ENCODE data around the gene SHH. TPM values are rescaled to one million over a fixed set of nuclear protein-coding genes. Genes with fewer than 3 reads are reported as not detected.

SHH gene
- total RNA-seq, 1 donor from 2014 or later: 28.3 TPM

DNA sequence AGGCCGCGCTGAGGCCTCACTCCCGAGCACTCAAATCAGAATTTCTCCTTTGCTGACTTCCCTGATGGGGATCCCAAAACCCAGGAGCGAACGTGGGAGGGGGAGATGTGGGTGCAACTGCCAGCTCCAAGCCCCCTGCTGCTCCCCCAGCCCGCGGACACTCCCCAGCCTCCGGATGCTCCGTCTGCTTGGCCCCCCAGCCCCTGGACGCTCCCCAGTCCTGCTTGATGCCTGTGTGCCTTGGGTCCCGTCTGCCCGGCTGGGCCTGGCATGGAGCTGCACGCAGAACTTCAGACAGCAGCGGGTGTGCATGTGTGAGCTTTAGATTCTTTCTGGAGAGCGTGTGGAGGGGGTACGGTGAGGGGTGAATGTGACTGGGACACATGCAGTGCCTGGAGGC is 4.7 kb upstream of the SHH start:
- DNase-seq (ENCODE audit: extremely low spot score, unreplicated experiment): no peak
- Mint-ChIP-seq H3K4me3 (no peak overlapping the region), H3K9me3 (no peaks in the 10 kb centered on the region), H3K36me3 (no peaks in the 10 kb centered on the region), H3K27ac (no peak overlapping the region), H3K27me3 (peaks cover 67% of the 10 kb centered on the region), H3K4me1 (ENCODE audit: unreplicated experiment) (peaks cover 8% of the 10 kb centered on the region)
- TF ChIP-seq, protein P1, sequence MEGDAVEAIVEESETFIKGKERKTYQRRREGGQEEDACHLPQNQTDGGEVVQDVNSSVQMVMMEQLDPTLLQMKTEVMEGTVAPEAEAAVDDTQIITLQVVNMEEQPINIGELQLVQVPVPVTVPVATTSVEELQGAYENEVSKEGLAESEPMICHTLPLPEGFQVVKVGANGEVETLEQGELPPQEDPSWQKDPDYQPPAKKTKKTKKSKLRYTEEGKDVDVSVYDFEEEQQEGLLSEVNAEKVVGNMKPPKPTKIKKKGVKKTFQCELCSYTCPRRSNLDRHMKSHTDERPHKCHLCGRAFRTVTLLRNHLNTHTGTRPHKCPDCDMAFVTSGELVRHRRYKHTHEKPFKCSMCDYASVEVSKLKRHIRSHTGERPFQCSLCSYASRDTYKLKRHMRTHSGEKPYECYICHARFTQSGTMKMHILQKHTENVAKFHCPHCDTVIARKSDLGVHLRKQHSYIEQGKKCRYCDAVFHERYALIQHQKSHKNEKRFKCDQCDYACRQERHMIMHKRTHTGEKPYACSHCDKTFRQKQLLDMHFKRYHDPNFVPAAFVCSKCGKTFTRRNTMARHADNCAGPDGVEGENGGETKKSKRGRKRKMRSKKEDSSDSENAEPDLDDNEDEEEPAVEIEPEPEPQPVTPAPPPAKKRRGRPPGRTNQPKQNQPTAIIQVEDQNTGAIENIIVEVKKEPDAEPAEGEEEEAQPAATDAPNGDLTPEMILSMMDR (conservative IDR thresholded peaks at IDR 0.05): no peak

GRCh38 chr7:155816192-155816508 is 3.9 kb upstream of the SHH start:
- Mint-ChIP-seq H3K9me3 (no peaks in the 10 kb centered on the region), H3K27me3 (peaks cover 69% of the 10 kb centered on the region), H3K36me3 (no peaks in the 10 kb centered on the region), H3K4me1 (ENCODE audit: unreplicated experiment) (peaks cover 12% of the 10 kb centered on the region), H3K4me3 (no peak overlapping the region), H3K27ac (no peak overlapping the region)
- TF ChIP-seq, protein P1 (conservative IDR thresholded peaks at IDR 0.05): no peak
- no peak for DNase-seq (ENCODE audit: extremely low spot score, unreplicated experiment)

- Mint-ChIP-seq H3K4me3 (peak overlapping the region; percentile 37), H3K36me3 (no peaks in the 10 kb centered on the region), H3K9me3 (no peaks in the 10 kb centered on the region), H3K27ac (no peak overlapping the region), H3K4me1 (ENCODE audit: unreplicated experiment) (peaks cover 17% of the 10 kb centered on the region), H3K27me3 (peaks cover 71% of the 10 kb centered on the region)
- DNase-seq (ENCODE audit: extremely low spot score, unreplicated experiment): no peak
- TF ChIP-seq, protein P1 (conservative IDR thresholded peaks at IDR 0.05): peak; percentile 80
These were observed 3.3 kb upstream of the SHH start for GRCh38 chr7:155815332-155816191.

- no peak overlapping the region for H3K27ac Mint-ChIP-seq
These were observed 2.3 kb upstream of the SHH start for GRCh38 chr7:155814316-155815276.

More at GRCh38 chr7:155814316-155815276, 2.3 kb upstream of the SHH start:
- Mint-ChIP-seq H3K36me3 (no peaks in the 10 kb centered on the region), H3K4me3 (no peak overlapping the region), H3K27me3 (peaks cover 72% of the 10 kb centered on the region), H3K9me3 (no peaks in the 10 kb centered on the region), H3K4me1 (ENCODE audit: unreplicated experiment) (peaks cover 17% of the 10 kb centered on the region)
- no peak for DNase-seq (ENCODE audit: extremely low spot score, unreplicated experiment)
- TF ChIP-seq, protein P1 (conservative IDR thresholded peaks at IDR 0.05): no peak

Data from type B pancreatic cell (in vitro differentiated cells).